K562 (cell line): ENCODE results near the gene FOSL1. TPM values are rescaled to one million over a fixed set of nuclear protein-coding genes. Genes with fewer than 3 reads are reported as not detected.

ENCODE experiments used
- BRCA1 ChIP-seq, 2 experiments: fragments of 450-650 bp in 1 of 2; sonication (generic) in 1 of 2; formaldehyde crosslinking in 1 of 2; IDR thresholded peaks; 2 replicates each; pipeline versions ENCODE4 v1.5.0 to v1.6.1; 2017 to 2020; ENCODE audit warnings: mild to moderate bottlenecking in 1 of 2, missing genetic modification reagents in 1 of 2
- CBX5 ChIP-seq: IDR thresholded peaks from 2 replicates; pipeline ENCODE4 v1.6.1; 2014; ENCODE audit warnings: low read depth, borderline replicate concordance
- CC2D1A ChIP-seq: fragments of 450-650 bp; IDR thresholded peaks from 2 replicates; pipeline ENCODE4 v1.6.1; 2017; ENCODE audit warnings: mild to moderate bottlenecking
- CCAR2 ChIP-seq: fragments of 200-400 bp; formaldehyde crosslinking; IDR thresholded peaks from 2 replicates; pipeline ENCODE4 v1.6.1; 2017; ENCODE audit warnings: mild to moderate bottlenecking, low read depth, low read length
- HDAC3 ChIP-seq: fragments of 450-650 bp; IDR thresholded peaks from 2 replicates; pipeline ENCODE4 v1.6.1; 2018; ENCODE audit warnings: borderline replicate concordance, mild to moderate bottlenecking, moderate library complexity; ENCODE audit not compliant: partially characterized antibody
- LEF1 ChIP-seq: fragments of 450-650 bp; IDR thresholded peaks from 2 replicates; pipeline ENCODE4 v1.6.1; 2016; ENCODE audit warnings: mild to moderate bottlenecking
- SMAD1 ChIP-seq: fragments of 150-350 bp; IDR thresholded peaks from 2 replicates; pipeline ENCODE4 v1.6.1; 2014; ENCODE audit warnings: low read length, low read depth; ENCODE audit not compliant: partially characterized antibody
- SNIP1 ChIP-seq: fragments of 450-650 bp; IDR thresholded peaks from 2 replicates; pipeline ENCODE4 v1.7.1; 2017; ENCODE audit warnings: low read depth, mild to moderate bottlenecking
- ZBTB2 ChIP-seq: fragments of 450-650 bp; IDR thresholded peaks from 2 replicates; pipeline ENCODE4 v1.6.1; 2016; ENCODE audit warnings: antibody characterized with exemption
- ZFP1 ChIP-seq: fragments of 450-650 bp; formaldehyde crosslinking; IDR thresholded peaks from 2 replicates; pipeline ENCODE4 v1.4.0; 2020; ENCODE audit warnings: mild to moderate bottlenecking, mixed read lengths
- ZMIZ1 ChIP-seq, 2 experiments: fragments of 150-350 bp in 1 of 2; IDR thresholded peaks; 2 replicates each; pipeline ENCODE4 v1.6.1; 2012 to 2016; ENCODE audit warnings: low read depth in 2 of 2, low read length in 2 of 2, mild to moderate bottlenecking in 1 of 2, moderate library complexity in 1 of 2
- ZNF778 ChIP-seq: fragments of 450-650 bp; formaldehyde crosslinking; IDR thresholded peaks from 2 replicates; pipeline ENCODE4 v1.4.0; 2020; ENCODE audit warnings: mild to moderate bottlenecking, moderate library complexity
- polyA plus RNA-seq, 8 experiments: library from polyadenylated mRNA; depleted of rRNA in 4 of 8; stranded (reverse) in 5 of 8; unstranded in 3 of 8; fragments of >200 nt; fragmentation: Nextera tagmentation in 2 of 8; fragmentation: Illumina TruSeq in 1 of 8; extraction: Ambion mirVana in 2 of 8; extraction: Trizol in 1 of 8; gene quantifications; 2 replicates each; pipeline versions ENCODE4 v1.2.1 to v1.2.3, GENCODE V29; 2011 to 2014; ENCODE audit warnings: inconsistent platforms in 1 of 8, missing spikeins in 1 of 8
- total RNA-seq, 7 experiments: library from RNA; depleted of rRNA in 6 of 7; stranded (reverse); fragments of >200 nt in 6 of 7; fragmentation: Illumina TruSeq in 2 of 7; extraction: Trizol in 2 of 7; gene quantifications; 2 replicates each; pipeline versions ENCODE4 v1.2.1 to v1.2.3, GENCODE V29; 2011 to 2021; ENCODE audit warnings: low replicate concordance in 1 of 7
- TF ChIP-seq, protein P1 (sequence below): sonication (generic); formaldehyde crosslinking; IDR thresholded peaks from 2 replicates; pipeline ENCODE4 v1.8.1; 2022; ENCODE audit warnings: missing genetic modification reagents
- TF ChIP-seq, protein P2 (sequence below): sonication (generic); formaldehyde crosslinking; IDR thresholded peaks from 2 replicates; pipeline ENCODE4 v1.4.0; 2020; ENCODE audit warnings: mild to moderate bottlenecking, missing genetic modification reagents

Gene FOSL1
- total and polyA plus RNA-seq, 9 of the 15 experiments (the other 6 are each of a cell fraction or from before 2014, with no cell fraction given) = 3.5 to 39.6 (median 10.0) TPM

DNA sequence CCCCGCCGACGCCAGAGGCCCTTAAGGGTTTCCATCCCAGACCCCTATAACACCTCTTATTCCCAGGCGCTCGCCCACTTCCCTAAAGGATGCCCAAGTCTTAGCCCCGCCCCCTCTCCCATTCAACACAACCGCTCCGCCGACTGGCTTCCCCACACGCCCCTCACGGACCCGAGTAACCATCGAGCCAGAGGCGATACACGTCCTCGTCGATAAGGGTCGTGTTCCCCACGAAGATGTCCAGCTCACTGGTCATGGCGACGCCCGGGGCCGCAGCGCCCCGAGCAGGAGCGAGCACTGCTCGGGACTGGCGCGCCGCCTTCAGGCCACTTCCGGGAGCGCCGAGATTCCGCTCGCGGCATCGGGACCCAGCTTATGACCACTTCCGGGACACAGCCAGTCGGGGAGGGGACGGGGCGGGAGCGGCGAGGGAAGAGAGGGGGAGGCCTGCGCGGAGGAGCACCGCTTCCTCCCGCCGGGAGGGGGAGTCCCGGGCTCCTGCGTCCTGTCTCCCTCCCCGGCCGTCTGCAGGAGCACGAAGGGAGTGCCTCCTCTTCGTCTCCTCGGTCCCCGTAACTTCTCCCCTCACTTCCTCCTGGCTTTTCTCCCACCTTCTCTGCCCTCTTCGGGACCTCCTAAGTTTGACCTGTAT lies 11.9 kb downstream of the FOSL1 start, which contains the start of gene FIBP (continued):
- peak in 1 of 2 experiments; percentile 75; a peak in 2 of 4 replicates for TF ChIP-seq ZMIZ1 (IDR thresholded peaks at IDR 0.05; ENCODE audit: low read depth in 2 of 2, low read length in 2 of 2)
- TF ChIP-seq HDAC3 = no peak
- TF ChIP-seq LEF1 = no peak
- TF ChIP-seq CC2D1A = no peak
- TF ChIP-seq SNIP1 = no peak
- no peak for TF ChIP-seq ZBTB2
- no peak for TF ChIP-seq ZFP1 (CRISPR knock-in tag)
- TF ChIP-seq CCAR2 = no peak
- TF ChIP-seq BRCA1 (IDR thresholded peaks at IDR 0.05) = no peak
- TF ChIP-seq BRCA1 (CRISPR knock-in tag; IDR thresholded peaks at IDR 0.05) = no peak
- no peak for TF ChIP-seq CBX5
- no peak for TF ChIP-seq ZNF778
- TF ChIP-seq, protein P1, sequence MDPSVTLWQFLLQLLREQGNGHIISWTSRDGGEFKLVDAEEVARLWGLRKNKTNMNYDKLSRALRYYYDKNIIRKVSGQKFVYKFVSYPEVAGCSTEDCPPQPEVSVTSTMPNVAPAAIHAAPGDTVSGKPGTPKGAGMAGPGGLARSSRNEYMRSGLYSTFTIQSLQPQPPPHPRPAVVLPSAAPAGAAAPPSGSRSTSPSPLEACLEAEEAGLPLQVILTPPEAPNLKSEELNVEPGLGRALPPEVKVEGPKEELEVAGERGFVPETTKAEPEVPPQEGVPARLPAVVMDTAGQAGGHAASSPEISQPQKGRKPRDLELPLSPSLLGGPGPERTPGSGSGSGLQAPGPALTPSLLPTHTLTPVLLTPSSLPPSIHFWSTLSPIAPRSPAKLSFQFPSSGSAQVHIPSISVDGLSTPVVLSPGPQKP = no peak
- TF ChIP-seq SMAD1 = no peak
- TF ChIP-seq, protein P2, sequence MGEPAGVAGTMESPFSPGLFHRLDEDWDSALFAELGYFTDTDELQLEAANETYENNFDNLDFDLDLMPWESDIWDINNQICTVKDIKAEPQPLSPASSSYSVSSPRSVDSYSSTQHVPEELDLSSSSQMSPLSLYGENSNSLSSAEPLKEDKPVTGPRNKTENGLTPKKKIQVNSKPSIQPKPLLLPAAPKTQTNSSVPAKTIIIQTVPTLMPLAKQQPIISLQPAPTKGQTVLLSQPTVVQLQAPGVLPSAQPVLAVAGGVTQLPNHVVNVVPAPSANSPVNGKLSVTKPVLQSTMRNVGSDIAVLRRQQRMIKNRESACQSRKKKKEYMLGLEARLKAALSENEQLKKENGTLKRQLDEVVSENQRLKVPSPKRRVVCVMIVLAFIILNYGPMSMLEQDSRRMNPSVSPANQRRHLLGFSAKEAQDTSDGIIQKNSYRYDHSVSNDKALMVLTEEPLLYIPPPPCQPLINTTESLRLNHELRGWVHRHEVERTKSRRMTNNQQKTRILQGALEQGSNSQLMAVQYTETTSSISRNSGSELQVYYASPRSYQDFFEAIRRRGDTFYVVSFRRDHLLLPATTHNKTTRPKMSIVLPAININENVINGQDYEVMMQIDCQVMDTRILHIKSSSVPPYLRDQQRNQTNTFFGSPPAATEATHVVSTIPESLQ (CRISPR knock-in tag) = no peak
